PC-9 (cell line): Measurements from ENCODE around the gene HES4.

Source experiments
- CTCF ChIP-seq: fragments of 200-600 bp; sonication (generic); conservative IDR thresholded peaks from 2 replicates; pipeline ENCODE4 v1.6.1; 2017; ENCODE audit warnings: mixed run types, antibody characterized with exemption, mild to moderate bottlenecking, moderate library complexity
- EZH2 ChIP-seq: fragments of 200-600 bp; sonication (generic); IDR thresholded peaks from 2 replicates; pipeline ENCODE4 v1.8.0; 2017; ENCODE audit warnings: antibody characterized with exemption, low read depth

- TF ChIP-seq CTCF (no peak), EZH2 (no peak)
Measured at GRCh38 chr1:974293-974640, 25.6 kb downstream of the HES4 start.
